ENCODE measurements around the gene RNF7.

GRCh38 chr3:141795741-141796080 lies 57.6 kb downstream of the RNF7 start:
- TF ChIP-seq SMC3 (IDR thresholded peaks at IDR 0.05; ENCODE audit: low read depth, low read length), result no peak
- no peak for TF ChIP-seq CTCF (conservative IDR thresholded peaks at IDR 0.05; ENCODE audit: low read depth, low read length)
- TF ChIP-seq POLR2A (IDR thresholded peaks at IDR 0.05; ENCODE audit: low read depth, low read length), result no peak
- TF ChIP-seq CHD1 (IDR thresholded peaks at IDR 0.05; ENCODE audit: low read depth, low read length), result no peak
- no peak for TF ChIP-seq MAFK (IDR thresholded peaks at IDR 0.05; ENCODE audit: low read depth, low read length)
- no peak for TF ChIP-seq ELK1 (IDR thresholded peaks at IDR 0.05; ENCODE audit: borderline replicate concordance, low read depth, low read length)
- no peak for TF ChIP-seq RFX5 (IDR thresholded peaks at IDR 0.05; ENCODE audit: low read depth, low read length)
- no peak for TF ChIP-seq MAZ (IDR thresholded peaks at IDR 0.05; ENCODE audit: borderline replicate concordance, low read depth, low read length)
- TF ChIP-seq RCOR1 (IDR thresholded peaks at IDR 0.05; ENCODE audit: insufficient replicate concordance, low read length), result no peak
- TF ChIP-seq FOS (IDR thresholded peaks at IDR 0.05; ENCODE audit: low read depth, low read length), result no peak
- no peak for TF ChIP-seq RAD21 (IDR thresholded peaks at IDR 0.05; ENCODE audit: low read length)

Data from IMR-90 (cell line).